Measurements from ENCODE around the gene SPRR5. TPM values are rescaled to one million over a fixed set of nuclear protein-coding genes. Genes with fewer than 3 reads are reported as not detected.

Gene SPRR5
- total RNA-seq, 1 experiment from 2014 or later, result not detected

DNA sequence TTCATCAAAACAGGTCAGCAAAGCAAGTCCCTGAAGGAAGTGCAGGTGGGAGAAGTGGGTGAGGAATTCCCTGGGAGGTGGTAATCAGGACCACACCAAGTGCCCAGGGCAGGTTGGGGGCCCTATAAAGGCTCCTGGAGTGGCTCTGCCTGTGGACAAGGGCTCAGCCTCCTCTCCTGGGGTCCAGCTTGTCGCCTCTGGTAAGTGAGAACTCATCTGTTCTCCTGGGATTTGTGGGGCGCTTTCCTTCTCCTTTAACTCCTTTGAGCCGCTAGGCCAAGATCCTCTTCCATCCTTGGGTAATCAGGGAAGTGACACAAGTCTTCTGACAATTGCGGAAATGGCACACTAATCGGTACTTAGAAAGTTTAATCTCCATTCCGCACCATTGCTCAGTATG lies 23.5 kb downstream of the SPRR5 start, which contains the start of gene SPRR4:
TSS of gene SPRR4 (plus strand) at position 154 of the 400 bp plus-strand sequence. CDS start 1,243 bp downstream, outside the sequence.
- BruUV-seq (replicated peaks), result no TSS peak
- intact Hi-C loops (cut with micrococcal nuclease; ENCODE audit: unreplicated experiment), result no loop called here
- peaks cover 7% of the 10 kb centered on the region for H3K27me3 ChIP-seq (replicated peaks; ENCODE audit: insufficient read depth, low read depth, low read length, poor library complexity)
- DNase-seq (ENCODE audit: low spot score), result no peak
- ChIA-PET CTCF (no interaction called here), POLR2A (ENCODE audit: low non-redundant PET) (interaction anchor here (0.7 kb wide), 1 partner anchor 1001 kb away, joined by 5 read pairs; no protein-coding TSS in a partner anchor)
- H3K36me3 ChIP-seq (ENCODE audit: insufficient read depth, low read length, poor library complexity, severe bottlenecking), result no peaks in the 10 kb centered on the region
- TF ChIP-seq, protein P1, sequence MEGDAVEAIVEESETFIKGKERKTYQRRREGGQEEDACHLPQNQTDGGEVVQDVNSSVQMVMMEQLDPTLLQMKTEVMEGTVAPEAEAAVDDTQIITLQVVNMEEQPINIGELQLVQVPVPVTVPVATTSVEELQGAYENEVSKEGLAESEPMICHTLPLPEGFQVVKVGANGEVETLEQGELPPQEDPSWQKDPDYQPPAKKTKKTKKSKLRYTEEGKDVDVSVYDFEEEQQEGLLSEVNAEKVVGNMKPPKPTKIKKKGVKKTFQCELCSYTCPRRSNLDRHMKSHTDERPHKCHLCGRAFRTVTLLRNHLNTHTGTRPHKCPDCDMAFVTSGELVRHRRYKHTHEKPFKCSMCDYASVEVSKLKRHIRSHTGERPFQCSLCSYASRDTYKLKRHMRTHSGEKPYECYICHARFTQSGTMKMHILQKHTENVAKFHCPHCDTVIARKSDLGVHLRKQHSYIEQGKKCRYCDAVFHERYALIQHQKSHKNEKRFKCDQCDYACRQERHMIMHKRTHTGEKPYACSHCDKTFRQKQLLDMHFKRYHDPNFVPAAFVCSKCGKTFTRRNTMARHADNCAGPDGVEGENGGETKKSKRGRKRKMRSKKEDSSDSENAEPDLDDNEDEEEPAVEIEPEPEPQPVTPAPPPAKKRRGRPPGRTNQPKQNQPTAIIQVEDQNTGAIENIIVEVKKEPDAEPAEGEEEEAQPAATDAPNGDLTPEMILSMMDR (conservative IDR thresholded peaks at IDR 0.05; ENCODE audit: low read depth, low read length), result no peak
- TF ChIP-seq EZH2 (IDR thresholded peaks at IDR 0.05; ENCODE audit: borderline replicate concordance, low read depth, low read length, poor library complexity, severe bottlenecking), result no peak
- no peak within 1 kb of the TSS for H3K27ac ChIP-seq (ENCODE audit: low read depth, low read length, poor library complexity, severe bottlenecking)
- no peak within 1 kb of the TSS for H3K4me3 ChIP-seq (ENCODE audit: low read depth, low read length, poor library complexity, severe bottlenecking)
- no peaks in the 10 kb centered on the region for H3K4me1 ChIP-seq (ENCODE audit: insufficient read depth, low read length, poor library complexity, severe bottlenecking)
- no peaks in the 10 kb centered on the region for H3K9me3 ChIP-seq (ENCODE audit: low read depth, low read length, poor library complexity, severe bottlenecking)

DNA sequence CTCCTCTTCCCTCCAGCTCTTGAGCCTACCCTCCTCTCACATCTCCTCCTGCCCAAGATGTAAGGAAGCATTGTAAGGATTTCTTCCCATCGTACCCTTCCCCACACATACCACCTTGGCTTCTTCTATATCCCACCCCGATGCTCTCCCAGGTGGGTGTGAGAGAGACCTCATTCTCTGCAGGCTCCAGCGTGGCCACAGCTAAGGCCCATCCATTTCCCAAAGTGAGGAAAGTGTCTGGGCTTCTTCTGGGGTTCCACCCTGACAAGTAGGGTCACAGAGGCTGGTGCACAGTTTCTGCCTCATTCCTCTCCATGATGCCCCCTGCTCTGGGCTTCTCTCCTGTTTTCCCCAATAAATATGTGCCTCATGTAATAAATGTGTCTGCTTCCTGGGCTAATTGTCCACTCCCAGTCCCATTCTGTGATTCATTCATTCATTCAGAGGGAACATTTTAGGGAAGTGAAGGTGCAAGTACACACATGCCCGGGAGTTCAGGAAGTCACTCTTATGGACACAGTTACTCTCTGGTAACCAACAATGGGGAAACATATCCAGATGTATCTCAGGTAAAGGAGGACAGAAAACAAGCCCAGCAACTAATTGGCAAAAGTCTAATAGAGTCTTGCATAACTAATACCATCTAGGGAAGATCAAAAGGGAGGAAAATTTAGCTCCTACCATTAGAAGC lies 25.3 kb downstream of the SPRR5 start:
- Histone ChIP-seq H3K9me3 (ENCODE audit: low read depth, low read length, poor library complexity, severe bottlenecking) (no peaks in the 10 kb centered on the region), H3K4me1 (ENCODE audit: insufficient read depth, low read length, poor library complexity, severe bottlenecking) (no peaks in the 10 kb centered on the region), H3K4me3 (ENCODE audit: low read depth, low read length, poor library complexity, severe bottlenecking) (no peak overlapping the region), H3K36me3 (ENCODE audit: insufficient read depth, low read length, poor library complexity, severe bottlenecking) (no peaks in the 10 kb centered on the region), H3K27ac (ENCODE audit: low read depth, low read length, poor library complexity, severe bottlenecking) (no peak overlapping the region), H3K27me3 (replicated peaks; ENCODE audit: insufficient read depth, low read depth, low read length, poor library complexity) (peaks cover 1% of the 10 kb centered on the region)
- DNase-seq (ENCODE audit: low spot score), result no peak
- TF ChIP-seq, protein P1 (conservative IDR thresholded peaks at IDR 0.05; ENCODE audit: low read depth, low read length), result no peak
- TF ChIP-seq EZH2 (IDR thresholded peaks at IDR 0.05; ENCODE audit: borderline replicate concordance, low read depth, low read length, poor library complexity, severe bottlenecking), result no peak
- intact Hi-C loops (cut with micrococcal nuclease; ENCODE audit: unreplicated experiment), result no loop called here
- no TSS peak for BruUV-seq (replicated peaks)
- ChIA-PET POLR2A (ENCODE audit: low non-redundant PET) (no interaction called here), CTCF (no interaction called here)

DNA sequence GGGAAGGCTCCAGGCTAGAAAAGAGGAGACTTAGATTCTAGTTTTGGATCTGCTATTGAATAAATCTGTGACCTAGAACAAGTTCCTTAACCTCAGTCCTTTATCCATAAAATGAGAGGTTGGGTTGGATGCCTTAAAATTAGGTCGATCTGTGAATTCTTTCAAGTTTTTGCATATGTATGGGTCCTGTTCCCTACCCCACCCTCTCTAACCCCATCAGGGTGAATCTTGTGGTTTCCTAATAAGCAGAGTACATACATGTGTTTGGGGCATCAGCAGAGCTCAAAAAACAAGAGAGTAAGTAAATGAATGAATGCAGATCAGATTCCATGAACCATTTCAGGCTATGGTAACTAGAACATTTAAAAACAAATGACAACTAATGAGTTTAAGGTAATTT lies 29.7 kb downstream of the SPRR5 start:
- no peak for TF ChIP-seq EZH2 (IDR thresholded peaks at IDR 0.05; ENCODE audit: borderline replicate concordance, low read depth, low read length, poor library complexity, severe bottlenecking)
- TF ChIP-seq, protein P1 (conservative IDR thresholded peaks at IDR 0.05; ENCODE audit: low read depth, low read length), result no peak
- ChIA-PET POLR2A (ENCODE audit: low non-redundant PET) (no interaction called here), CTCF (no interaction called here)
- H3K27ac ChIP-seq (ENCODE audit: low read depth, low read length, poor library complexity, severe bottlenecking), result no peak overlapping the region
- H3K4me1 ChIP-seq (ENCODE audit: insufficient read depth, low read length, poor library complexity, severe bottlenecking), result no peaks in the 10 kb centered on the region
- H3K27me3 ChIP-seq (replicated peaks; ENCODE audit: insufficient read depth, low read depth, low read length, poor library complexity), result no peaks in the 10 kb centered on the region
- no peak overlapping the region for H3K4me3 ChIP-seq (ENCODE audit: low read depth, low read length, poor library complexity, severe bottlenecking)
- no peak for DNase-seq (ENCODE audit: low spot score)
- no peaks in the 10 kb centered on the region for H3K36me3 ChIP-seq (ENCODE audit: insufficient read depth, low read length, poor library complexity, severe bottlenecking)
- H3K9me3 ChIP-seq (ENCODE audit: low read depth, low read length, poor library complexity, severe bottlenecking), result no peaks in the 10 kb centered on the region
- BruUV-seq (replicated peaks), result no TSS peak
- intact Hi-C loops (cut with micrococcal nuclease; ENCODE audit: unreplicated experiment), result no loop called here

Data from A673 (cell line).